NCI-H226 (cell line): ENCODE measurements around the gene PGAP6.
"Not testable (repeated sequence)": the region's sequence is repeated elsewhere in the genome, so short reads cannot be mapped to it uniquely, and the experiment has no call there.

Experiments used
- DNase-seq: peaks from one replicate; pipeline ENCODE4 v3.0.0-alpha.2; 2015

The PGAP6 gene

DNA sequence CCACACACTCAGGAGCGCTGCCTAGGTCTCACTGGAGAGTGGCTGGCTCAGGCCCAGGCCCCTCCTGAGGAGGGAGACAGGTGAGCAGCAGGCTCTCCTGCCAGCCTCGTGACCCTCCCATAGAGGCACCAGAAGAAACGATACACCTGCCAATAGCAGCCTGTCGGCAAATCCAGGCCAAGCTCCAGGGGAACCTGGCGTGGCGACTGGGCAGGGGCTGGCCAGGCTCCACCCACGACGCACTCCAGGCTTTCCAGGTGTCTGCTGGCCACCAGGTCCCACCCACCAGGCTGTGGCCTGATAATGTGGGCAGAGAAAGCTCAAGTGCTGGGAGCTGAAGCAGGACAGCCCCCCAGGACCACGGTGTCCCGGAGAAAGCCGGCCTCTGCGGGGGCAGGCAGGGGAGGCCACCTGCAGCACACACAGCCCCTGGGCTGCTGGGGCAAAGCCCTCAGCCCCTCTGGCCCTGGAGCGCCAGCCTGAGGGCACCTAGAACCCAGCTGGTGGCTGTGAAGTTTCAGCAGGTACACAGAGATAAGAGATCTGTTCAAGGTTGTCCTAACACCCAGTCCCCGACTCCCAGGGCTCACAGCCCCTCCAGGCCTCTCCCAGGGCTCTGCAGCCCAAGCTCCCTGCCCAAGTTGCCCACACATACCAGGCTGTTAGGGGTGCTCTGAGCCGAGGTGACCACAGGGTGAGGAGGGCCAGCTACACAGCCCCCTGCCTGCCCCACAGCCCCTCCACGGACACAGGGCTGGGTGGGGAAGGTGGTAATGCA lies 2.4 kb downstream of the PGAP6 start:
- DNase-seq = no peak

- no peak for DNase-seq
Measured at GRCh38 chr16:378821-379182, 3.0 kb downstream of the PGAP6 start.

- not testable (repeated sequence) for DNase-seq
Measured at GRCh38 chr16:378113-378820, 3.5 kb downstream of the PGAP6 start.

- no peak for DNase-seq
Measured at GRCh38 chr16:377419-377951, 4.3 kb downstream of the PGAP6 start.

- DNase-seq = no peak
Measured at GRCh38 chr16:376817-377418, 4.9 kb downstream of the PGAP6 start.

DNA sequence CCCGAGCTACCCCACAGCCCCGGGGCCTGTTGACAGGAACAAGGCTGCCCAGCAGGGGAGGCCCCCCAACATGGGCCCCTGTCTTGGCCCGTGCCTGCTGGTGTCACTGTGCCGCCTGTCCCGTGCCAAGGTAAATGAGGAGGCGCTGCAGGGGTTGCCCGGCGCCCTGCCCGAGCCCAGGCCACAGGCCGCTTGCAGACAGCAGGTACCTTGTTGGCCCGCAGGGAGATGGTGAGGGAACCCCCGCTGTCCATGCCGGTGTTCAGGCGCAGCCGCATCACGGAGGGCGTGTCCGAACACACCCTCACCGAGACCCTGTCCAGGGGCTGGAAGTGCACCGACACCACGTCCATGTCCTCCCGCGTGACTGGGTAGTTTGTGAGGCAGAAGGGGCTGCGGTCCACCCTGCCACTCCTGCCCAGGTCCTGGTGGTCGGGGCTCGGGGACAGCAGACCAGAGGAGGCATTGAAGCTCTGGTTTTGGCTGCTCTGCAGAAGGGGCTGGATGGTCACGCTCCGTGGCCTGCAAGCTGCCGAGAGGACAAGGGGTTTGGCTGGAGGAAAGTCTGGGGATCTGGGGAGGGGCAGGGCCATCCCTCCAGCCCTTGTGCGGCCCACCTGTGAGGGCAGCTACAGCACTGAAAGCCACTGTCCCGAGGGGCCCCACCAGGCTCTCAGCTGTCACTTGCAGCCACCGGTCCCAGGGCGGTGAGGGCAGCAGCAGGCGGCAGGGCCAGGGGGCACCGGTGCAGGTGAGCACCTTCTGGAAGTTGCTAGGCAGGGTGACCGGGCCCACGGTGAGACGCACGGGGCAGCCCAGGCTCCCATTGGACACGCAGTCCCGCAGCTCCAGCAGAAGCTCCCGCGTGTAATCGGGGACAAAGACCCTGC lies 5.6 kb downstream of the PGAP6 start:
- no peak for DNase-seq

DNA sequence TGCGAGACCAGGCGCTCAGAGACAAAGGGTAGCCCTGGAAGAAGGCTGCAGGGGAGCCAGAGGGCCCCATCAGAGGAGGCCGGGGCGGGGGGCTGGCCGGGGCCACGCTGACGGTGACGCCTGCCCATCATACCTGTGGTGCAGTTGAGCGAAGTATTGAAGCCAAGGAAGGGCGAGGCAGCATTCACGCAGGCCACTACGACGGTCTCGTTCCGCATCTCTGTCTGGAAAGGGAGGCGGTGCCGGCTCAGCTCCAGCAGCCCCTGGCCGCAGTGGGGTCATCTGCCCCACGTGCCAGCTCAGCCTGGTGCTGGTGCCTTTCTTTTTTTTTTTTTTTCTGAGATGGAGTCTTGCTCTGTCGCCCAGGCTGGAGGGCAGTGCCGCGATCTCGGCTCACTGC lies 6.6 kb downstream of the PGAP6 start:
- no peak for DNase-seq

DNA sequence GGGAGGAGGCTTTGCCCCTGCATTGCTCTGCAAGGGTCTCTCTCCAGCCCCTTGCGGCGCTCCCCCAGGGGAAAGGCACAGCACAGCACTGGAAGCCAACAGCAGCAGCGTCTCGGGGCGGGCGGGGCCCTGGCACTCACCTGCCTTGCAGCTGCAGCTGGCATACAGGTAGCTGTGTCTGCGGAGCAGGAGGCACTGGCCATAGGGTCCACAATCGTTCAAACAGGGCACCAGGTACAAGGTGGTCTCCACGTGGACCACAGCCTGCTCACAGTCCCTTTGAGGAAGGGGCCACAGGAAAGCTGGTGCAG lies 7.2 kb downstream of the PGAP6 start:
- no peak for DNase-seq

- no peak for DNase-seq
Measured at GRCh38 chr16:373848-374615, 7.7 kb downstream of the PGAP6 start.

DNA sequence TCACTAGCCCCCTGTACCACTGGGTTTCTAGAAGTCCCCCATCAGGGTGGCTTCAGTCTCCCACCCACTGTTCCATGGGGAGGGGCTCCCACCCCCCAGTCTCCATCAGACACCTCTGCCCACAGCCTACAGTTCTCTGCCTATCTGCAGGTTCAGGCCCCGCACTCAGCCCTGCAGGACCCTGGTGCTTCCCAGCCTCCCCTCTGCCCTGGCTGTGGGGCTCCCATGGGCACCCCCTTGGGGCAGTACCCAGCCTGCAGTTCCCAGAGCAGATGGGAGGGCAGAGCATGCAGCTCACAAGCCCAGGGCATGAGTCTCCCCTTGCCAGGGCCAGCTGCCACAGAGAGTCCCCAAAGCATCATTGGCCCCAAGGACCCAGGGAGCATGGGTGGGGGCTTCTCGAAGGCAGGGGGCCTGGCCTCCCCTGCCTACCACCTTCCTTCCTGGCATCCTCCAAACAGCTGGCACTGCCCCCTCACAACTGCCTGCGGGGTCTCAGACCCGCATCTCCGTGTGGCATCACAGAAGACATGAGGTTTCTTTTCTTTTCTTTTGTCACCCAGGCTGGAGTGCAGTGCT lies 8.7 kb downstream of the PGAP6 start:
- DNase-seq = no peak

DNA sequence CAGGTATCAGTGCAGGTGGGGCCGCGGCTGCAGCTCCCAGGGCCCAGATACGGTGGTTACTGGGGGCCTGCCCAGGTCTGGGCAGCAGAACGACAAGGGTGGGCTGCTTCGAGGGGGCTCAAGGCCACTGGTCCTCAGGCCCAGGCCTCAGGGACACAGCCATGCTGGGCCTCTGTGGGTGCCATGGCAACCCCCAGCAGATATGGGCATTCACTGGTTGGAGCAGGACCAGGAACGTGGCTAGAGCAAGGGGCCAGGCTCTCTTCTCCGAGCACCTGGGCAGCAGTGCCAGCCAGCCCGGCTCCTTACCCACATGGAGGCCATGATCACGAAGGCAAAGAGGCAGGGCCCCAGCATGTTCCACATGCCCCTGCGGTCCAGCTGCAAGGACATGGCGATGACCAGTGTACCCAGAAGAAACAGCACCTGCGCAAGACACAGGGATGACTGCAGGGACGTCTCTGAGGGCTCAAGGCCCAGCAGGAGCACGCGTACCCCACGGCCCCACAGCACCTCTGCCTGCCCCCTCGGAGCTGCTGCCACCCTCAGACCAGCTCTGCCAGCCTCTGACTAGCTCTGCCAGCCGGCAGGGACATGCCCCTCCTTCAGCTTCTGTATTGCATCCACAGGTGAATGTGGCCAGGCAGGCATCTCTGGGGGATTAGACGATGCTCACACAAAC lies 9.3 kb downstream of the PGAP6 start:
- DNase-seq = no peak

- DNase-seq = no peak
Measured at GRCh38 chr16:371515-372301, 10.1 kb downstream of the PGAP6 start.

DNA sequence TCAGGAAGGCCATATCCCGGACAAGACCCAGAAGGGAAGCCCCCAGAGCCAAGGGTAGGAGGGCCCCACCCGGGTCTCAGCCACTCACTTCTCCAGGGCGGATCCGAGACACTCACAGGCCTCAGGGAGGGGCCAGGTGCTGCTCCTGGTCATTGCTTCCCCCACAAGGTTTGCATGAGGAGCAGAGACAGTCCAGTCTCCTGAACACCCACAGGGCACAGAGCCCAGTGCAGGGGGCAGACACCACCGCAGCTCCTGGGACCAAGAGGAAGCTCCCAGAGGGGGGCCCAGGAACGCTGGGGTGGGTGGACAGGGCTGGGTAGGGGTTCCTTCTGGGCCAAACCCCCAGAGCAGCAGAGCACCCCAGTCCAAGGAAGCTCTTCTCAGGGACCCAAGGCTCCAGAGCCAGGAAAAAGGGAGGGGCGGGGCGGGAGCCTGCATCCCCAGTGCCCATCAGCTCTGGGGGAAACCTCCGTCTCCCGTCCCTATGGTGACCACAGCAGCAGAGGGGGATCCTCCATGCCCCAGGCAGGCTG lies 10.7 kb downstream of the PGAP6 start:
- no peak for DNase-seq

DNA sequence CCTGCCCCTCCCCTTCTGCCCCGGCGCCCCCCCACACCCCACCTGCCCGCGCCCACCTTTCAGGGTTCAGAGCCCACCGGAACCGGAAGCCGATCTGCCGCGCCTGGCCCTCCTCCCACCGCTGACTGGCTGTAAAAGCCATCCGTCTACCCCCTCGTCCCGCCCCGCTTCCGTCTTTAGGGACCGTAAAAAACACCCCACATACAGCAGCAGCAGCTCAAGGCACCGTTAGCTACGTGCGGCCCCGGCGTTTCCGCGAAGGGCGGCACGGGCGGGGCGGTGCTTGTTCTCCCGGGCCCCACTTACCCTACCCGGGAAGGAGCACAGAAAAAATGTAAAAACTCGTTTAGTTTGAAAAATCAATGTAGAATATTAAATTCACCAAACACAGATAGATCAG lies 11.3 kb downstream of the PGAP6 start, which contains the start of gene MRPL28:
TSS of gene MRPL28 (minus strand) at position 96 of the 400 bp plus-strand sequence. CDS start 320 bp downstream, outside the sequence.
- DNase-seq = peak; percentile 81

DNA sequence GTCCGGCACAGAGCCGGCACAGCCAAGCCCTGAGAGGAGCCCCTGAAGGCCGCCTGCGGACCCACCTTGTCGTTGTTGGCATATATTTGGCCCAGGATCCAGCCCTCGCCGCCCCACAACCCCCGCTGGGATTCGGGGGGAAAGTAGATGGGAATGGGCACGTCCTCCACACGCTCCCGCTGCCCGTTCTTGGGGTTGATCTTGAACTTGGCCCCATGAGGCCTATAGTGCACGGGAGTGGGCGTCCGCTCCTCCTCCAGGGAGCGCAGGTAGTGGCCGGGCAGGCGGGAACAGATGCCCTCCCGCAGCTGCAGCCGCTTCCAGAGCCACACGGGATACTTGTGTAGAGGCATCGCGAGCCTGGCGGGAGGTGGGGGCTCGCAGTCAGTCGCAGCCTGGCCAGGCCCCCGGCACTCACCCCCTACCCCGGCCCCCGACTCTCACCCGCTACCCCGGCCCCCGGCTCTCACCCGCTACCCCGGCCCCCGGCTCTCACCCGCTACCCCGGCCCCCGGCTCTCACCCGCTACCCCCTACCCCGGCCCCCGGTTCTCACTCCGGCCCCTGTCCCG lies 11.8 kb downstream of the PGAP6 start:
- no peak for DNase-seq

DNA sequence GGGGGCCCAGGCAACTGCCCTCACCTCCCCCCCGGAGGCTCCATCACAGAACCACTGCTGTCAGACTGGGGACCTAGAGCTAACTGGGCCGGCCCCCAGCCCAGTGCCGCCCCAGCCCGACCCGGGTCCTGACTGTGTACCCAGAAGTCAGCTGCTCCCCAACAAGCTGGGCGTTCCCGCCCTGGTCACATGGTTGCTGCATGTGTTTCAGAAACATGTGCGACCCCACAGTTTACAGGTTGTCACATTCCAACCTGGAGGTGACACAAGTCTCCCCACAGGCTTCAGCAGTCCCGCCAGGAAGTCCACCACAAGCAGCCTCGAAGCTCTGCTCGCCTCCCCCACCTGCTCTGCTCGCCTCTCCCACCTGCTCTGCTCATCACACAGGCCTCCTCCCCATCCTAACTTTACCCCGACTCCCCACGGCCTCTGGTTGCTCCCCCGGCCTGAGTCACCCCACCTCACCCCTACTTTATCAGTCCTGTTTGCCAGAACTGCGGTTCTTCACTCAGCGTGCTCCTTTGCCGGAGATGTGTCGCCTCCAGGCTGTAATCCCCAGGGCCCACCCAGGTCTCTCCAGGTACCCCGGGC lies 12.4 kb downstream of the PGAP6 start:
- no peak for DNase-seq

DNA sequence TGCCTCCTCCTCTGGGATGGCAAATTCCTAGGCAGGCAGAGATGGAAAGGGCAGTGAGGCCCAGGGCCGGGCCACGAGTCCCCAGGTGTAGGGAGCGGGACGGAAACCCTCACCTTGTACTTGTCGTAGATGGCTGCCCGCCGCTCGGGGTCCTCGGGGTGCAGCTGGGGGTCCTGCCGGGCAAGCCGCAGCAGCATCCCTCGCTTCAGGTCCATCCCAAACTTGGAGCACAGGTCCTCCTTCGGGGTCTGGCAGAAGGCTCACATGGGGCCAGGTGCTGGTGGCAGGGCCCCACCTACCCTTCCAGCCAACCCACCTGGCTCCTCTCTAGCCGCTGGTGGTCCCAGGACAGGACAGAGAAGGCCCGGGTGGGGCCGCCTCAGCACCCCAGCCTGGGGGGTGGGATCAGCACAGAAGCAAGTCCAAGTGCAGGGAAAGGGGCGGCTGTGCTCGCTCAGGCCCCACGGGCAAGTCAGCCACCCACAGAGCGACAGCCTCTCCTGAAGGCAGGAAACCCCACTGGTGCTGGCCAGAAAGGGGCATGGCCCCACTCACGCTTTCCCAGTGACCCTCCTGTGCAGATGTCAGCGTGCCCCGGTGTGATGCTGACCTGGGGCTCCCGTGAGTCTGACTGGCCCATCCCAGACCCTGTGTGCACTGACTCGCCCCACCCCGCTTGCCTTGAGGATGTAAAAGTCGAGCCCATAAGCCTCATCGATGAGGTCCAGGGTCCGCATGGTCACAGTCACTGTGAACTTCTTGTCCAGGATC lies 13.2 kb downstream of the PGAP6 start:
- DNase-seq = no peak

- DNase-seq = no peak
Measured at GRCh38 chr16:367333-367903, 14.4 kb downstream of the PGAP6 start.
